HG02973 (cell line): Measurements from ENCODE around the gene PSMD10.

ENCODE experiments used
- ATAC-seq: cut with Tn5 transposase; IDR thresholded peaks from one replicate; pipeline ENCODE4 v1.9.1; 2021; ENCODE audit warnings: moderate library complexity; ENCODE audit not compliant: unreplicated experiment

Gene PSMD10, protein sequence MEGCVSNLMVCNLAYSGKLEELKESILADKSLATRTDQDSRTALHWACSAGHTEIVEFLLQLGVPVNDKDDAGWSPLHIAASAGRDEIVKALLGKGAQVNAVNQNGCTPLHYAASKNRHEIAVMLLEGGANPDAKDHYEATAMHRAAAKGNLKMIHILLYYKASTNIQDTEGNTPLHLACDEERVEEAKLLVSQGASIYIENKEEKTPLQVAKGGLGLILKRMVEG

DNA sequence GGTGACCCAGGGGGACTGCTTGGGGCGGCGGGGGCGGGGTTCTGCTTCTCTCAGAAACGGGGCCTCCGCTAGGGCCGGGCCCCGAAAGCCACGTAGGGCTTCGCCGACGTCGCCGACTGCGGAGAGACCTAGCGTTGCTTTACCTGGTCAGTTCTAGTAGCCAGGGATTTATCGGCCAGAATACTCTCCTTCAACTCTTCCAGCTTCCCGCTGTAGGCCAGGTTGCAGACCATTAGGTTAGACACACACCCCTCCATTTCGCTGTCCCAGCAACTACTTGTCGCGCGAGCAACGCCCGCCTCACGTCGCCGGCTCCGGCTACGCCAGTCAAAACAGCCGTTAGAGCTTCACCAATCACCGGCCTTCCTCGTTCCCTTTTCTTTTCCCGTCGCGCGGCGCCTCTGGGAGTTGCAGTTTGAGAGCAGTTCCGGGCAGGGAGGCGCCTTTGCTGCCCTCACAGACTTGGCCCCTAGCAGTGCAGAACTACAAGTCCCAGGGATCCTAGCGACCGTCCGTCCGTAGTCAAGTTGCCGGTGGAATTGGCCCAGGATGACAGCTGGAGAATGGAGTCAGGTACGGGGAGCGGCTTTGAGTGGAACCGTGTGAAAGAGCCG lies at the start of gene PSMD10, which contains the start of gene ATG4A:
Gene PSMD10, minus strand, starts transcription at position 279 of the 614 bp plus-strand sequence. Its CDS starts 22 bp downstream, at position 257.
Gene ATG4A, plus strand, starts transcription at position 515 of the 614 bp plus-strand sequence. Its CDS starts 49 bp downstream, at position 564.
- peak; percentile 95 for ATAC-seq

DNA sequence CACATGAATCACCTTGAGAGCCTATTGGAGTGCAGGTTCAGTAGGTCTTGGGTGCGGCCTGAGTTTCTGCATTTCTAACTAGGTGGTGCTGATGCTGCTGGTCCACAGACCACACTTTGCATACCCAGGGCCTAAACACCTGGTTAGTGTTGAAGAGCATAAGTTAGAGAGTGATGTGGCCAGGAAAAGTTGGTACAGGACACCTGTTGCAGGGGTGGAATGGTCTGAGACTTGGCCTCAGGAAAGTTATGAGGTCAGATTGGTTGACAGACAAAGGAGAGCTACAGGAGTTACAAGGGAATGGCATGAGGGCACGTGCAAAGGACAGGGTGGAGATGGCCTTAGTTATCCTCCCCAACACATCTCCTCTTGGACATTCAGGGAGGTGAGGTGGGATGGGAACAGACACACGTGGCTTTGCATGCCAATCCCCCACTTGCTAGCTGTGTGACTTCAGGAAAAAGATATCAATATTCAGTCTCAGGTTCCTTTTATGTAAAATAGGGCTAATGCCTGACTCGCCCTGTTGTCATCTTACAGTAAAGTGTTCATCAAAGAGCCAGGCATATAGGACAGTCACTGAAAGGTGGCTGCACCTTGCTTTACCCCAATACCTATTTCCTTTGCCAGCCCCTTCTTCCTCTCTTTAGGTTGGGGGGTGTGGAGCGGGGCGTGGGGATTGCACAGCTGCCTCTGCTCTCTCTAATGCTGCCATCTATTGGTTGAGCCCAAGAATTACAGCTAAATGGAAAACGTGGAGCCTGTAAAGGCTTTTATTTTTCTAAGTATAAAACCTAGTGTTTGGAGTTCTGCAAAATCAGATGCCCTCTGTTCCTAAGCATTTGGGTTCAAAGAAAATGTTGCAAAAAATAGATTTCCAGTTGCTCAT lies 47.7 kb upstream of the PSMD10 start:
- no peak for ATAC-seq

DNA sequence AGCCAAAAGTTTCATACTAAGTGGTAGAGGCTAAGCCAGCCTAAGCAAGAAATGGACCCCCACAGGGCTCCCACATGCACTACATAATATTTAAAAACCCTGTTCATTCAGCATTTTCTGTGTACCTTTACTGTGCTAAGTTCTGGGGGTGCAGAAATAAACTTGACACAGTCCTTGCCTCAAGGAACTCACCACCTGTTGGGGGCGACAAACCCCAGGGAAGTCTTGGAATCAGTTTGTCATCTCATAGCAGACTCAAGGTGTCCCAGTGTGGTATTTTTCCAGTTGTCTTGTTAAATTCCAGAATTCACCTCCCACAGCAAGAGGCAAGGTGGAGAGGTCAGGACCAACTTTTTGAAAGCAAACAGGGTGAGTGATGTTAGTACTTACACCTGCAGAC lies 43.4 kb upstream of the PSMD10 start:
- ATAC-seq, result no peak

DNA sequence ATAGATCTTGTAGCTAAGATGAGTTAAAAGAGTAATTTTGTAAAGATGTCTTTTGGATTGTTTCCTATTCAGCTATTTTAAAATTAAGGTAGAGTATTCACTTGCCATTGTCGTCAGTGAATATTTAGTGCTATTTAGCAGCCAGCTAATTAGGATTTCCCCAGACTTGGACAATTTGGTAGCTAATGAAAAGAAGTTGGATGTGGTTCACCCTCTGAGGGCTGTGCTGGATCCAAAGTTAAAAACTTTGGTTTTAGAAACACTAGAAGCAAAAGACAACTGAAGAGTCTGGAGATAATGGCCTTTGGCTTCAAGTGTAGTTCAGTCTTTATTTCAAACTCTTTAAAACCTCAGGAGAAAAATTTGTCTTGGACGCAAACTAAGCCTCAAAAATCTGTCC lies 41.5 kb upstream of the PSMD10 start:
- ATAC-seq, result no peak

DNA sequence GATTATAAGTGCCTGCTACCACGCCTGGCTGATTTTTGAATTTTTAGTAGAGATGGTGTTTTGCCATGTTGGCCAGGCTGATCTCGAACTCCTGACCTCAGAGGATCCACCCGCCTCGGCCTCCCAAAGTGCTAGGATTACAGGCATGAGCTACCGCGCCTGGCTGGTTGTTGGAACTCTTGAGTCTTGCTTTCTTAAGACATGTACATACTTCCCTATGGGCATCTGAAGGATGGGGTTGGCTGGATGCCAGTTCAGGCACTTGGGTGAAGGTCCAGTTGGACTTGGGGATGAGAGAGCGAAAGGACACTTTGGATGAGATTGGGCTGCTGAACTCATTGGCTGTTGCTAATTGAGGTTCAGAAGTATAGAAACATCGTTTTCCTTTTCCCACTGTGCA lies 40.7 kb upstream of the PSMD10 start:
- ATAC-seq, result no peak

DNA sequence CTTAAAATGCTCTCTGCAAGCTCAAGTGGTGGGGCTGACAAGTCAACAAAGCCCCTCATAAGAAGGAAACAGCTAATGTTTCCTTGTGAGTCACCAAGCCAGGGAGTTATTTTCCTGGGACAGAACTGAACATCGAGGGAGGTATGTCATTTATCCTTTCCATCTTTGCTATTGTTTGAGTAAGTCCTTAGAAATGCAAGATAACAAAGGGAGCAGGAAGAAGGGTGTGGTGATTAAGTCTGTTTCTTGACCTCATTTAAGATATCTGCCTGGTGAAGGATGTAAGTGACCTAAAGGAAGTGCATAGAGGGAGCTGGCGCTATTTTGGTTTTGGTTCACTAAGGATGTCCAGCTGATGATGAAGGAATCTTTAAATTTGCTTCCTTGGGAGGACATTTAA lies 40.1 kb upstream of the PSMD10 start:
- no peak for ATAC-seq

DNA sequence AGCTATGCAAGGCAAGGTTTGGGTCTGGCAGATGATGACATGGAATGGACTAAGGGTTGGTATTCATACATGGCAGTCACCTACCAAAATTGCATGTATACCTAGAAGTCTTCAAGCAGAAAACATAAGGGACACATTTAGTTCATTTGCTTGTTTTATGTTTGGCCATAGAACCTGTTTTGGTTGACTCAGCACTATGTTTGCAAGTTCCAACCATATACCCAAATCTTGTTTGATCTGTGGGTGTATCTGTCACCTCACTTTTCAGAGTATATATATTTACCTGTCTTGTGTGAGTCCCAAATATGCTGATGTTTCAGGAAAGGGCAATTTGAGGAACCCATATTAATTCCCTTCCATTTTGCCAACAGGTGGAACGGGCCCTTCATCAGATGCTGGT lies 39.5 kb upstream of the PSMD10 start:
- ATAC-seq, result no peak

DNA sequence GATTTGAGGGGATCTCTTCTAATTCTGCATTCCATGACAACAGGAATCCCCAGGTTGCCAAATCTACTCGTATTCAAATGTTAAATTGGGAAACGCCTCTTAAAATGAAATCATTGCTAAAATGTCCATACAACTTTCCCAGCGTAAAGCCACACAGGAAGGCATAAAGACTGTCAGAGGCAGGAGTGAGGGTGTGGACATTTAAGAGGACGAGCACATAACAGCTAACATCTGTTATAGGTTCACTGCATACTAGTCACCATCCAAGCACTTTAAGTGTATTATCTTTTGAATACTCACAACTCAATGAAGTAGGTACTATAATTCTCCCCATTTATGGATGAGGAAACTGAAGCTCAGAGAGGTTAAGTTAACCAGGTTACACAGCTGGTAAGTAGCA lies 35.8 kb upstream of the PSMD10 start:
- no peak for ATAC-seq

DNA sequence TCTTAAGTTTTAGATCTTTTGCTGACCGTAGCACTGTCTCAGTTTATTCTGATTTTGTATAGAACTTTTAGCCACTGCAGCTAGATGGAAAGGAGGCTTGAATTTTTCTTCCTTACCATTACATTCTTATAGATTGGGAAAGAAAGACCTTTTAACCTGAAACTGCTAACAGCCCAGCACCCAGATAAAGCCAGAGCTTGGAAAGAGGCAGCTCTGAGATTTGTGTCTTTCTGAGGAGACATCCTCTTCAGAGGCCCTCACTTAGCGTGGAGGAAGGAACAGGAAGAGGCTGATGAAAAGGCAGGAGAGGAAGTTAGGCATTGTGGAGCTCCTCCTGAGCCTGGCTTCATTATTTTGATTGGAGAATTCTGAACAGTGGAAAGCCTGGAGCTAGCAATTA lies 35.3 kb upstream of the PSMD10 start:
- ATAC-seq, result no peak

DNA sequence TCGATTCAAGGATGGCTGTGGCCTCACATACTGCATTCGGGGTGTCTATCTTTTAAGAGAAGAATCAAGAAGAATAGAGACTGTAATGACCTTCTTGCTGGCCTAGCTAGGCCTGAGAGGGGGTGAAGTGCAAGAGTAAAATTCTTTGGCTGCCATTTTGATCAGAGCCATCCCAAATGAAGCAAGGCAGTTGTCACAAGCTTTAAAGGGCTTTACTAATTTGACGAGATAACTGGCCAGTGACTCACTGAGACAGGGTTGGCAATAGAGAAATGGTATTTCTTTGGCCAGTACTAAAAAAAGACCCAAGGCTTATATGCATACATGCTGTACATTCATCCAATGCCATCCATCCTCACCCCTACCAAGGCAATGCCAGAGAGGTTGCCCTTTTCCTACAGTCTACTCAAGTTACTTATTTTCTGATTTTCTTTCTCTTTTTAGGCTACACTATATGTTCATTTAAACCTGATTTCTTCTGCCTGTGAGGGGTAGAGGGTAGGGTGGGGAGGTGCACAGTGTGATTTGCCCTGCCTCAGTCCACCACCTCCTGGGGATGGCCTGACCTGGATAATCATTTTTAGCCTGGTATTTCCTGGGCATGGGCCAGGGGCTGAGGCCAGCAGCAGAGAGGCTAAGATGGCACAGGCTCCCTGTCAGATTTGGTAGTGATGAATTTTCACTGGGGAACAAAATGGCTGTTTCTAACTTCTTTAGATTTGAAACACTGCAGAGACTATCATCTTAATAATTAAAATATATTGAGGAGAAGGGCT lies 32.4 kb upstream of the PSMD10 start:
- no peak for ATAC-seq

DNA sequence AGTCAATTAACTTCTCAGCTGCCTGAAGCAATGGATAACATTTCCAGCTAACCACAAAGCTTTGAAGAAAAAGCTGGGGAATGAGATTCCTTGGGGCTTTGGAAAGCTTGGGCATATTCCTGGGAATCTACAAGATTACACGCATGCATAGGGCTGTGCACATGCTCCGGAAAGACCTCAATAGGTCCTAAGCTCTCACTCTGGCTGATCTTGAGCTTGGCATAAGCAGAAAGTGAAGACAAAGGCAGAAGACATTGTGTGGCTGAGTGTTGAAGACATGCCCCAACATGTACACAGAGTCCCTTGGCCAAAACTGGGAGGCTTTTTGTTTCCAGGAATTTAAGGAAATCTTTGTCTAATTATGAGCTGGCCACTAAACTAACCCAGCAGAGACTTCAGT lies 31.4 kb upstream of the PSMD10 start:
- ATAC-seq, result no peak

DNA sequence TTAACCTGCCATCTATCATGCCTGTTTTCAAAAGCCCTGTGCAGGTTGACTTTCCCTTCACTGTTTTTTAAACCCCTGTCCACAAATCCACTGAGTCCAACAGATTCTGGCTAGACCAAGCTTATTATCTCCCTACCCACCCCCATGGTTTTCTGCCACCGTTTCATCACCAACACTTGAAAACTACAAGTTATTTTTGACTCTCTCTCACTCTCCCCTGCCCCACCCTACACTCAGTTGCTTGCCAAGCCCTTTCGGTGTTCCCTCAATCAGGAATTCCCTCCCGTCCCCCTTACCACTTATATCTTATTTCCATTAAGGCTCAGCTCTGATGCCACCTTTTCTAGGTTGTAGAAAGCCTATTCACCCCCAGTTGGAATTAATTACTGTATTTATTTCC lies 29.9 kb upstream of the PSMD10 start:
- no peak for ATAC-seq

DNA sequence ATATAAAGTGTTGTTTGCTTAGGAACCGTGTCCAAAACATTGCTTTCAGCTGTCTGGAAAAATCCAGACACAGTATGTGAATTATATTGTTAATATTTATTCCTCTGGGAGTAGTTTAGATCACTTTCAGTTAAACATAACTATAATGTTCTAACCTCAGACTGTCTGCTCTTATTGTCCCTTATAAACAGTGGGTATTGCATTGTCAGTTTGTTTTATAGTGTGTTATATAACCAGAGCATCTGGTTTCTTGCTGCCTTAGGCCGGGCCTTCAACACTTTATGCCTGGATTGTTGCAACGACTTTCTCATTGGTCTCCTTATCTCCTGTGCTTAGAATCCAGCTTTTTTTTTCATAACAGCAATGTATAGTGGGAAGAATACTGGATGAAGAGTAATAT lies 26.6 kb upstream of the PSMD10 start:
- no peak for ATAC-seq

DNA sequence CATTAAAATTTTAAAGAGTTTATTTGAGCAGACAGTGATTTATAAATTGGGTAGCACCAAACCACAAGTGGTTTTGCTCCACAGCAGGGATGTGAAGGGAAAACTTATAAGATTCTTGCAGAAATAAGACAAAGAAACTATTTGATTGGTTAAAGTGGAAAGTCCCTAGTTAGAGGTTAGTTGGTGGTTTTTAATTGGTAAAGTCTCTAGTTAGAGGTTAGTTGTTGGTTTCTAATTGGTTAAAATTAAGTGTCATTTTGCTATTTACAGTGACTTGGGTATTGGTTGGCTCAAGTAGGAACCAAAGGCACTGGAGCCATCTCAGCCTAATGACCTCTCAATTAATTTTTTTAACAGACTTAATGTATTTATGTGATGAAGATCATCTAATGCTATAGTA lies 23.2 kb upstream of the PSMD10 start:
- no peak for ATAC-seq

DNA sequence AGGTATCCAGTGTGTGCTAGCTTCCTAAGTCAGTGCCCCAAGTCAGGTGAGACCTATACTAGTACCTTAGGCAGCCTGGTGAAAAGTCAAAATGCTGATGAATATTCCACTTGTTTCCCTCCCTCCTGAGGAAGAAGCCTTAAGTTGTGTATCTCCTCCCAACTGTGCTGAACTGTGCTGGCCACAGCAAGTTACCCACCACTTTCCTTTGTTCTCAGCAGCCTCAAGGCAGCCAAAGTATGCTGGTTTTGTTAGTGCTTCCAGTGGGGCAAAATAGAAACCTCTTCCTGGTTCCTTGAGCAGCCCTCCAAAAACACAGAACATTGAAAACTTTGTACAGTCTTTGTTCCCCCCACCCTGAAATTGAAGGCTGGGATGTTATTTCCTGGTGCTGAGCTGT lies 14.1 kb upstream of the PSMD10 start:
- ATAC-seq, result no peak

DNA sequence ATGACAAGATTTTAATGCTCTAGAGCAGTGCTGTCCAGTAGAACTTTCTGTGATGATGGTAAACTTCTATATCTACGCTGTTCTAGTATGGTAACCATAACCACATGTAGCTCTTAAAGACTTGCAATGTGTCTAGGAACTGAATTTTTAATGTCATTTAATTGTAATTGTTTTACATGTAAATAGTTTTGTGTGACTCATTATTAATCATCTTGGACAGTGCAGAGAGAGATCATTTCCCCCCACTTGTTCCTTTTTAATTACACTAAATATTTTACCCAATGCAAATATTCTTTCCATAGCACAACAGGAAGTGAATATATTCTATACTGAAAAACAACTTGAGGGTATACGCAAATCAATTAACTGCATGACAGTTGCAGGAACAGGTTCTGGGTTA lies 6.0 kb upstream of the PSMD10 start:
- ATAC-seq, result no peak

DNA sequence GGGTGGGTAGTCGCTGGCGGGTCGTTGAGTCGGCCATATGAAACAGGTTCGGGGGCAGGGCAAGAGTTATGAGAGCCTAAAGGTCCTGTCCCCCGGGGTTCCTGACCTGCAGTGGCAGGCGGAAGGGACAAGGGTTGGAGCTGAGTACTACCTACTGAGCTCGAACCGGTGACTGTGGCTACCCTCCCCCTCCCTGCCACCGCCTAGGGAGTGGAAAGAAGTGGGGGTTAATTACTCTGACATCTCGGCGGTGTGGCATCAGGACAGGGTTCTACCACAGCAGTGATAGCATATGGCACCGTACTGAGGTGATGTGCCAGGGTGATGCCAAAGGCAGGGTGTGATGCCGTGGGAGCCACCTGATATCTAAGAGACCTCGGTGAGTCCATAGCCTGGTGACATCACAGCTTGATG lies 543 bp upstream of the PSMD10 start:
- ATAC-seq, result peak; percentile 47

DNA sequence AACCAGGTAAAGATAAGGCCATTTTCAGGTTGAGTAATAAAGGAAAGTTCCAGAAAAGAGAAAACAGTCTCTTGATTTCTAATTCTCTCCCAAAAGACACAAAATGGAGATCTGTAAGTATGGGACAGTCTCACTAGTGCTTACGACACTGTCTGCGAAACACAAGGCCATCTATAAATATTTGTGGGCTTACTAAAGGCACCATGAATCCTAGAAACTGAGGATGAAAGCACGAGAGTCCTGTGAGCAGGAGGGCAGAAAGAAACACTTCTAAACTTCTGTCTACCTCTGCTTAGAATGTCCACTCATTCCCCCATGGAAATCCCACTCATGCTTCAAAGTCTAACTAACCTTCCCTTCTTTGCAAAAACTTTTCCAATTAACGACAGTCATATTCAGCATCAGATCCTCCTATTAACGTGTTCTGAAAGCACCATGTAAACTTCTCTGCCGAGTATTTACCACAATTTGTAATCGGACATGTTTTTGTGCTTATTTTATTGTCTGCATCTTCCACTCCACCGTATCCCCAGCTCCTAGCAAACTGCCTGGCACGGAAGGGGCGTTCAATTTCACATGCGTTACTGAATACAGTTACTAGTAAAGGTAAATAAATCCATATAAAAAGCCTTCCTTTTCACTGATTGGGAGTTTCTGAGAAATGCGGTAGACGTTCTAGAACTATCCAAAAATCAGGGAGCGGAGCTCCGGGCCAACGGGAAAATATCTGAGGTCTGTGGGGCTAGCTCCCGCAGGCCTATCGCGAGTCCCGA lies 665 bp downstream of the PSMD10 start:
- no peak for ATAC-seq

DNA sequence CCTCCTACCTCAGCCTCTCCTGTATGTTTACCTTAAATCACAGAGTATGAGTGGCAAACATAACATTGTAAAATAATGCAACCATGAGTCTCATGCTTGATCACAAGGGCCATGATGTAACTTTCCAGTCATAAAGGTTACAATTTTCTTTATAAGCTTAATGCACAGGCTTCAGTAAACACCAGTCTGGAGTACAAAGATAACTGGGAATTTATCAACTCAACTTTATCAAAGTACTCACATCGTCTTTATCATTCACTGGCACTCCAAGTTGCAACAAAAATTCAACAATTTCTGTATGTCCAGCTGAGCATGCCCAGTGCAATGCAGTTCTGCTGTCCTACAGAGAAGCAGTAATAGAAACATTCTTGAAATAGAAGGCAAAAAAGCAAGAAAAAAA lies 2.8 kb downstream of the PSMD10 start:
- no peak for ATAC-seq

DNA sequence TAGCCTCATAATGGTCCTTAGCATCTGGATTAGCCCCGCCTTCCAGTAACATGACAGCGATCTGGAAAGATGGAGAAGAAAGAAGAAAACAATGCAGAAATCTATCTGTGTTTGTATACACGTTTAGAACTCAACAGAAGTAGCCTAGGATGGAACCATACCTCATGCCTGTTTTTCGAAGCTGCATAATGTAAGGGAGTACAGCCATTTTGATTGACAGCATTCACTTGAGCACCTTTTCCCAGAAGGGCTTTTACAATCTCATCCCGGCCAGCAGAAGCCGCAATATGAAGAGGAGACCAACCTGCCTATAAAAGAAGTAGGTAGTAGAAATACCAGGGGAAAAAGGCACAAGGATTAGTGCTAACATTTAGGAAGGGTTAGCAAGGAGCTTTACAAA lies 3.5 kb downstream of the PSMD10 start:
- no peak for ATAC-seq
